HEK293 (cell line): ENCODE results near the gene ADRB2.

Experiments
- CTCF ChIA-PET: fragments of 350-600 bp; formaldehyde crosslinking; extraction: SDS; loops from one replicate; lab custom pipeline; 2021; ENCODE audit warnings: antibody characterized with exemption; lab: Yijun Ruan, JAX
- POLR2A ChIA-PET: fragments of 300-600 bp; formaldehyde crosslinking; extraction: SDS; loops from one replicate; lab custom pipeline; 2020; ENCODE audit warnings: antibody characterized with exemption, inconsistent platforms; lab: Yijun Ruan, JAX
- H3K27ac ChIP-seq: fragments of 200-500 bp; sonication (Bioruptor generic); 2 replicates; pipeline ENCODE4 v1.5.1; 2014; ENCODE audit warnings: low read depth, low read length, control low read depth, inconsistent platforms; ENCODE audit errors: extremely low read depth
- H3K36me3 ChIP-seq, 2 experiments: fragments of 200-500 bp in 1 of 2; sonication (Bioruptor generic) in 1 of 2; 1 replicate in 1 of 2; 2 replicates in 1 of 2; pipeline ENCODE4 v1.5.1; 2014 to 2017; ENCODE audit warnings: inconsistent platforms in 2 of 2, low read length in 2 of 2; ENCODE audit not compliant: control insufficient read depth in 2 of 2, insufficient read depth in 1 of 2
- H3K4me1 ChIP-seq: fragments of 200-500 bp; sonication (Bioruptor generic); 2 replicates; pipeline ENCODE4 v1.5.1; 2014; ENCODE audit warnings: mild to moderate bottlenecking, low read length, inconsistent platforms; ENCODE audit not compliant: control insufficient read depth, insufficient read depth
- H3K4me3 ChIP-seq: 2 replicates; pipeline ENCODE4 v1.5.1; 2011; ENCODE audit warnings: low read depth, mild to moderate bottlenecking, control low read depth, low read length, moderate library complexity
- H3K9me3 ChIP-seq: fragments of 200-500 bp; sonication (Bioruptor generic); 2 replicates; pipeline ENCODE4 v1.5.1; 2014; ENCODE audit warnings: low read depth, low read length, inconsistent platforms; ENCODE audit not compliant: control insufficient read depth, insufficient read depth
- EGR2 ChIP-seq: fragments of 450-650 bp; formaldehyde crosslinking; IDR thresholded peaks from 2 replicates; pipeline ENCODE4 v1.5.1; 2016; ENCODE audit warnings: low read depth, missing biosample characterization, missing genetic modification characterization
- HOXA7 ChIP-seq: sonication (generic); formaldehyde crosslinking; IDR thresholded peaks from 2 replicates; pipeline ENCODE4 v1.8.1; 2022; ENCODE audit warnings: missing genetic modification reagents, borderline replicate concordance
- KLF8 ChIP-seq: fragments of 450-650 bp; formaldehyde crosslinking; IDR thresholded peaks from 2 replicates; pipeline ENCODE4 v1.5.1; 2016; ENCODE audit warnings: missing biosample characterization, missing genetic modification characterization
- OVOL3 ChIP-seq: fragments of 450-650 bp; formaldehyde crosslinking; IDR thresholded peaks from 2 replicates; pipeline ENCODE4 v1.5.1; 2016; ENCODE audit warnings: missing biosample characterization, missing genetic modification characterization
- PRDM1 ChIP-seq: fragments of 450-650 bp; formaldehyde crosslinking; IDR thresholded peaks from 2 replicates; pipeline ENCODE4; 2016; ENCODE audit warnings: missing biosample characterization, missing genetic modification characterization
- REPIN1 ChIP-seq: fragments of 450-650 bp; formaldehyde crosslinking; IDR thresholded peaks from 2 replicates; pipeline ENCODE4 v1.5.1; 2017; ENCODE audit warnings: missing biosample characterization, missing genetic modification characterization, low read depth
- SETDB1 ChIP-seq: IDR thresholded peaks from one replicate; pipeline ENCODE4 v1.6.1; 2017; ENCODE audit warnings: mild to moderate bottlenecking, low read length, moderate library complexity, mixed read lengths; ENCODE audit not compliant: insufficient read length
- TRIM28 ChIP-seq: IDR thresholded peaks from 2 replicates; pipeline ENCODE4 v1.6.1; 2011; ENCODE audit warnings: low read length, control low read depth, borderline replicate concordance
- ZFHX2 ChIP-seq: fragments of 450-650 bp; formaldehyde crosslinking; conservative IDR thresholded peaks from 2 replicates; pipeline ENCODE4 v1.5.1; 2016; ENCODE audit warnings: missing biosample characterization, missing genetic modification characterization
- ZNF112 ChIP-seq: fragments of 450-650 bp; formaldehyde crosslinking; IDR thresholded peaks from 2 replicates; pipeline ENCODE4 v1.5.0; 2017; ENCODE audit warnings: missing biosample characterization, missing genetic modification characterization
- ZNF175 ChIP-seq: fragments of 450-650 bp; formaldehyde crosslinking; IDR thresholded peaks from 2 replicates; pipeline ENCODE4 v1.5.1; 2016; ENCODE audit warnings: missing biosample characterization, missing genetic modification characterization
- ZNF23 ChIP-seq: fragments of 450-650 bp; formaldehyde crosslinking; IDR thresholded peaks from 2 replicates; pipeline ENCODE4 v1.5.1; 2016; ENCODE audit warnings: missing biosample characterization, missing genetic modification characterization, borderline replicate concordance
- ZNF248 ChIP-seq: fragments of 450-650 bp; formaldehyde crosslinking; IDR thresholded peaks from 2 replicates; pipeline ENCODE4 v1.5.1; 2017; ENCODE audit warnings: missing biosample characterization, missing genetic modification characterization
- ZNF335 ChIP-seq: fragments of 450-650 bp; formaldehyde crosslinking; conservative IDR thresholded peaks from 2 replicates; pipeline ENCODE4 v1.5.1; 2016; ENCODE audit warnings: missing biosample characterization, missing genetic modification characterization
- ZNF416 ChIP-seq: fragments of 450-650 bp; formaldehyde crosslinking; IDR thresholded peaks from 2 replicates; pipeline ENCODE4 v1.5.1; 2016; ENCODE audit warnings: missing biosample characterization, missing genetic modification characterization
- ZNF426 ChIP-seq: fragments of 450-650 bp; formaldehyde crosslinking; IDR thresholded peaks from 2 replicates; pipeline ENCODE4 v1.5.1; 2017; ENCODE audit warnings: missing biosample characterization, missing genetic modification characterization, mild to moderate bottlenecking, inconsistent platforms, moderate library complexity
- ZNF433 ChIP-seq: fragments of 450-650 bp; formaldehyde crosslinking; IDR thresholded peaks from 2 replicates; pipeline ENCODE4 v1.5.1; 2016; ENCODE audit warnings: missing biosample characterization, missing genetic modification characterization, low read depth
- ZNF548 ChIP-seq: fragments of 450-650 bp; formaldehyde crosslinking; IDR thresholded peaks from 2 replicates; pipeline ENCODE4 v1.5.1; 2016; ENCODE audit warnings: missing biosample characterization, missing genetic modification characterization
- ZNF571 ChIP-seq: fragments of 450-650 bp; formaldehyde crosslinking; IDR thresholded peaks from 2 replicates; pipeline ENCODE4 v1.5.0; 2017; ENCODE audit warnings: missing biosample characterization, missing genetic modification characterization
- ZNF623 ChIP-seq: fragments of 450-650 bp; formaldehyde crosslinking; IDR thresholded peaks from 2 replicates; pipeline ENCODE4 v1.5.1; 2016; ENCODE audit warnings: missing biosample characterization, missing genetic modification characterization
- ZNF658 ChIP-seq: fragments of 450-650 bp; formaldehyde crosslinking; IDR thresholded peaks from 2 replicates; pipeline ENCODE4; 2016; ENCODE audit warnings: missing biosample characterization, missing genetic modification characterization
- ZNF660 ChIP-seq: fragments of 450-650 bp; IDR thresholded peaks from 2 replicates; pipeline ENCODE4 v1.5.1; 2018; ENCODE audit warnings: missing biosample characterization, mild to moderate bottlenecking, missing genetic modification characterization
- ZSCAN16 ChIP-seq: fragments of 450-650 bp; formaldehyde crosslinking; IDR thresholded peaks from 2 replicates; pipeline ENCODE4 v1.5.1; 2016; ENCODE audit warnings: missing biosample characterization, missing genetic modification characterization
- TF ChIP-seq, protein P1 (sequence below): sonication (generic); formaldehyde crosslinking; IDR thresholded peaks from 2 replicates; pipeline ENCODE4 v1.8.1; 2022; ENCODE audit warnings: mild to moderate bottlenecking, moderate library complexity, missing genetic modification reagents
- TF ChIP-seq, protein P2 (sequence below): IDR thresholded peaks from 2 replicates; pipeline ENCODE4 v1.6.1; 2011; ENCODE audit warnings: mild to moderate bottlenecking, low read depth, low read length, borderline replicate concordance
- TF ChIP-seq, protein P3 (sequence below): fragments of 450-650 bp; formaldehyde crosslinking; IDR thresholded peaks from 2 replicates; pipeline ENCODE4 v1.5.1; 2016; ENCODE audit warnings: missing biosample characterization, missing genetic modification characterization
- TF ChIP-seq, protein P4 (sequence below): fragments of 450-650 bp; formaldehyde crosslinking; IDR thresholded peaks from 2 replicates; pipeline ENCODE4 v1.5.1; 2016; ENCODE audit warnings: missing biosample characterization, missing genetic modification characterization, low read depth
- TF ChIP-seq, protein P5 (sequence below): fragments of 450-650 bp; formaldehyde crosslinking; IDR thresholded peaks from 2 replicates; pipeline ENCODE4 v1.5.1; 2017; ENCODE audit warnings: missing biosample characterization, missing genetic modification characterization

The ADRB2 gene

DNA sequence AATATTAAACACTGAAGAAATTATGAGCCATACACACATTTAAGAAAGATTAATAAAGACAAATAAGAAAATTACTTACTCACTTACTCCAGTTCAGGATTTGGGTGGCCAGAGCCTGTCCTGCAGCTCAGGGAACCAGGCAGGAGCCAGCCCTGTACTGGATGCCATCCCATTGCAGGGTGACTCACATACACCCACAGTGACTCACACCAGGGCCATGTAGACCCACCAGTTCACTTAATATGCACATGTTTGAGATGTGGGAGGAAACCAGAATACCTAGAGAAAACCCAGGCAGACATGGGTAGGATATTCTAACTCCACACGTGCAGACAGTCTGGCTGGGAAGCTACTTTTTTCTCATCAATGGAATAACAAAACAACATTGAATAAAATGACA, 49.6 kb upstream of the ADRB2 start:
- ChIA-PET CTCF (interaction anchor here (0.7 to 1.3 kb wide), 4 partner anchors 14 to 364 kb away, joined by 3 read pairs; no protein-coding TSS in a partner anchor), POLR2A (no interaction called here)
- Histone ChIP-seq H3K4me3 (no peak overlapping the region), H3K9me3 (no peaks in the 10 kb centered on the region), H3K27ac (no peak overlapping the region), H3K36me3 (no peaks in the 10 kb centered on the region), H3K4me1 (no peaks in the 10 kb centered on the region)
- TF ChIP-seq ZFHX2 (peak; percentile 69), ZNF248 (tag by site-specific recombination) (no peak), ZNF660 (tag by site-specific recombination) (0 out of 2 replicates have a peak, but pooled peaks have one; percentile 40), ZNF335 (tag by site-specific recombination) (peak; percentile 33; the same call in 1 of the 2 replicates), EGR2 (peak; percentile 58), KLF8 (tag by site-specific recombination) (no peak)

DNA sequence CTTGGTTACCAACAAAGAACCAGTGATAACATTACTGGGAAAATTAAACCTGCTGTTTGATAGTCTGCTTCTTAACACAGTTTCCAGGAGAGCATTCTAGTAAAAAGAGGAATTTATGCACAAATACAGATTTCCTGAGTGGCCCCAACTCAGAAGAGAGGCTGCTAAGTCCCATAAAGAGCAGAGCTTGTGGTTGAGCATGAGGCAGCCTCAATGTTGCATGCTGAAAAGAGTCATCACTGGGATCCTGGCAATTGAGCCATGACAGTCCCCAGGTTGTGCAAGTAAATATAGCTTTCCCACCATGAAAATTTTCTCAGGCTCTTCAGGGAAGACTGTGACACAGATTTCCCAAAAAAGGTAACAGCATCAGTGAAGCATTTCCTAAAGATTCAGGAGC, 47.5 kb upstream of the ADRB2 start:
- H3K27ac ChIP-seq = no peak overlapping the region
- no peaks in the 10 kb centered on the region for H3K36me3 ChIP-seq
- H3K4me1 ChIP-seq = no peaks in the 10 kb centered on the region
- H3K4me3 ChIP-seq = no peak overlapping the region
- TF ChIP-seq SETDB1 (no peak), ZNF175 (tag by site-specific recombination) (no peak), ZNF571 (tag by site-specific recombination) (no peak), REPIN1 (tag by site-specific recombination) (no peak), ZNF416 (tag by site-specific recombination) (no peak), TRIM28 (no peak), OVOL3 (tag by site-specific recombination) (no peak)
- CTCF ChIA-PET = interaction anchor here (0.6 to 1.5 kb wide), 4 partner anchors 16 to 486 kb away, joined by 3 to 4 read pairs (median 3); no protein-coding TSS in a partner anchor
- H3K9me3 ChIP-seq = no peaks in the 10 kb centered on the region
- POLR2A ChIA-PET = interaction anchor here (0.6 to 1.2 kb wide), 2 partner anchors 17 to 94 kb away, joined by 3 to 4 read pairs; no protein-coding TSS in a partner anchor

DNA sequence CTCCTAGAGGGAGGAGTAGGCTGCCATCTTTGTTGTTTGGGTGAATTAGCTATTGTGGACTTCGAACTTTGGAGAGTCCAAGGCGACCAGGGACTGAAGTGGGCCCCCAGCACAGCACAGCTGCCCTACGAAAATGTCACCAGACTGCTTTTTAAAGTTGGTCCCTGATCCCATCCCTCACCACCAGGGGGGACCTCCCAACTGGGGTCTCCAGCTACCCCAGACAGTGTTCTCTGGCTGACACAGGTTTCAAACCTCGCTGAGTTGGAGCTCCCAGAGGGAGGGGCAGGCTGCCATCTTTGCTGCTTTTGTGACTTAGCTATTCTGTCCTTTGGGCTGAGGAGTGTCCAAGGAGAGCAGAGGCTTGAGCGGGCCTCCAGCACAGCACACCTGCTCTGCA, 45.7 kb upstream of the ADRB2 start:
- CTCF ChIA-PET = interaction anchor here (0.5 to 0.7 kb wide), 2 partner anchors 333 to 934 kb away, joined by 3 read pairs; no protein-coding TSS in a partner anchor
- Histone ChIP-seq H3K36me3 (no peaks in the 10 kb centered on the region), H3K27ac (no peak overlapping the region), H3K9me3 (no peaks in the 10 kb centered on the region), H3K4me3 (no peak overlapping the region), H3K4me1 (no peaks in the 10 kb centered on the region)
- POLR2A ChIA-PET = no interaction called here
- TF ChIP-seq HOXA7 = no peak
- no peak for TF ChIP-seq ZNF426
- TF ChIP-seq ZNF433 (tag by site-specific recombination) = no peak
- TF ChIP-seq, protein P1, sequence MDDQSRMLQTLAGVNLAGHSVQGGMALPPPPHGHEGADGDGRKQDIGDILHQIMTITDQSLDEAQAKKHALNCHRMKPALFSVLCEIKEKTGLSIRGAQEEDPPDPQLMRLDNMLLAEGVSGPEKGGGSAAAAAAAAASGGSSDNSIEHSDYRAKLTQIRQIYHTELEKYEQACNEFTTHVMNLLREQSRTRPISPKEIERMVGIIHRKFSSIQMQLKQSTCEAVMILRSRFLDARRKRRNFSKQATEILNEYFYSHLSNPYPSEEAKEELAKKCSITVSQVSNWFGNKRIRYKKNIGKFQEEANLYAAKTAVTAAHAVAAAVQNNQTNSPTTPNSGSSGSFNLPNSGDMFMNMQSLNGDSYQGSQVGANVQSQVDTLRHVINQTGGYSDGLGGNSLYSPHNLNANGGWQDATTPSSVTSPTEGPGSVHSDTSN (CRISPR knock-in tag) = no peak
- TF ChIP-seq ZNF548 (tag by site-specific recombination) = no peak
- TF ChIP-seq, protein P2, sequence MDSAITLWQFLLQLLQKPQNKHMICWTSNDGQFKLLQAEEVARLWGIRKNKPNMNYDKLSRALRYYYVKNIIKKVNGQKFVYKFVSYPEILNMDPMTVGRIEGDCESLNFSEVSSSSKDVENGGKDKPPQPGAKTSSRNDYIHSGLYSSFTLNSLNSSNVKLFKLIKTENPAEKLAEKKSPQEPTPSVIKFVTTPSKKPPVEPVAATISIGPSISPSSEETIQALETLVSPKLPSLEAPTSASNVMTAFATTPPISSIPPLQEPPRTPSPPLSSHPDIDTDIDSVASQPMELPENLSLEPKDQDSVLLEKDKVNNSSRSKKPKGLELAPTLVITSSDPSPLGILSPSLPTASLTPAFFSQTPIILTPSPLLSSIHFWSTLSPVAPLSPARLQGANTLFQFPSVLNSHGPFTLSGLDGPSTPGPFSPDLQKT = no peak
- no peak for TF ChIP-seq ZSCAN16 (tag by site-specific recombination)
- TF ChIP-seq, protein P3, sequence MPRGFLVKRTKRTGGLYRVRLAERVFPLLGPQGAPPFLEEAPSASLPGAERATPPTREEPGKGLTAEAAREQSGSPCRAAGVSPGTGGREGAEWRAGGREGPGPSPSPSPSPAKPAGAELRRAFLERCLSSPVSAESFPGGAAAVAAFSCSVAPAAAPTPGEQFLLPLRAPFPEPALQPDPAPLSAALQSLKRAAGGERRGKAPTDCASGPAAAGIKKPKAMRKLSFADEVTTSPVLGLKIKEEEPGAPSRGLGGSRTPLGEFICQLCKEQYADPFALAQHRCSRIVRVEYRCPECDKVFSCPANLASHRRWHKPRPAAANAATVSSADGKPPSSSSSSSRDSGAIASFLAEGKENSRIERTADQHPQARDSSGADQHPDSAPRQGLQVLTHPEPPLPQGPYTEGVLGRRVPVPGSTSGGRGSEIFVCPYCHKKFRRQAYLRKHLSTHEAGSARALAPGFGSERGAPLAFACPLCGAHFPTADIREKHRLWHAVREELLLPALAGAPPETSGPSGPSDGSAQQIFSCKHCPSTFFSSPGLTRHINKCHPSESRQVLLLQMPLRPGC (tag by site-specific recombination) = no peak
- TF ChIP-seq ZNF658 (tag by site-specific recombination) = no peak
- TF ChIP-seq ZNF112 (tag by site-specific recombination) = no peak
- TF ChIP-seq, protein P4, sequence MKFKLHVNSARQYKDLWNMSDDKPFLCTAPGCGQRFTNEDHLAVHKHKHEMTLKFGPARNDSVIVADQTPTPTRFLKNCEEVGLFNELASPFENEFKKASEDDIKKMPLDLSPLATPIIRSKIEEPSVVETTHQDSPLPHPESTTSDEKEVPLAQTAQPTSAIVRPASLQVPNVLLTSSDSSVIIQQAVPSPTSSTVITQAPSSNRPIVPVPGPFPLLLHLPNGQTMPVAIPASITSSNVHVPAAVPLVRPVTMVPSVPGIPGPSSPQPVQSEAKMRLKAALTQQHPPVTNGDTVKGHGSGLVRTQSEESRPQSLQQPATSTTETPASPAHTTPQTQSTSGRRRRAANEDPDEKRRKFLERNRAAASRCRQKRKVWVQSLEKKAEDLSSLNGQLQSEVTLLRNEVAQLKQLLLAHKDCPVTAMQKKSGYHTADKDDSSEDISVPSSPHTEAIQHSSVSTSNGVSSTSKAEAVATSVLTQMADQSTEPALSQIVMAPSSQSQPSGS = no peak
- TF ChIP-seq ZNF23 = no peak
- no peak for TF ChIP-seq ZNF623 (tag by site-specific recombination)
- TF ChIP-seq, protein P5, sequence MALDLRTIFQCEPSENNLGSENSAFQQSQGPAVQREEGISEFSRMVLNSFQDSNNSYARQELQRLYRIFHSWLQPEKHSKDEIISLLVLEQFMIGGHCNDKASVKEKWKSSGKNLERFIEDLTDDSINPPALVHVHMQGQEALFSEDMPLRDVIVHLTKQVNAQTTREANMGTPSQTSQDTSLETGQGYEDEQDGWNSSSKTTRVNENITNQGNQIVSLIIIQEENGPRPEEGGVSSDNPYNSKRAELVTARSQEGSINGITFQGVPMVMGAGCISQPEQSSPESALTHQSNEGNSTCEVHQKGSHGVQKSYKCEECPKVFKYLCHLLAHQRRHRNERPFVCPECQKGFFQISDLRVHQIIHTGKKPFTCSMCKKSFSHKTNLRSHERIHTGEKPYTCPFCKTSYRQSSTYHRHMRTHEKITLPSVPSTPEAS (tag by site-specific recombination) = no peak
- no peak for TF ChIP-seq PRDM1 (tag by site-specific recombination)
